HS-27A (cell line): Measurements from ENCODE around the gene TKTL1.

ENCODE experiments used
- DNase-seq: peaks from one replicate; pipeline ENCODE4 v3.0.0-alpha.2; 2012; ENCODE audit warnings: low read depth, missing footprints

The TKTL1 gene

GRCh38 chrX:154362085-154362742 is 66.6 kb downstream of the TKTL1 start:
- no peak for DNase-seq

GRCh38 chrX:154363706-154364439 is 68.3 kb downstream of the TKTL1 start:
- no peak for DNase-seq

- no peak for DNase-seq
Measured at GRCh38 chrX:154365052-154365600, 69.5 kb downstream of the TKTL1 start.

DNA sequence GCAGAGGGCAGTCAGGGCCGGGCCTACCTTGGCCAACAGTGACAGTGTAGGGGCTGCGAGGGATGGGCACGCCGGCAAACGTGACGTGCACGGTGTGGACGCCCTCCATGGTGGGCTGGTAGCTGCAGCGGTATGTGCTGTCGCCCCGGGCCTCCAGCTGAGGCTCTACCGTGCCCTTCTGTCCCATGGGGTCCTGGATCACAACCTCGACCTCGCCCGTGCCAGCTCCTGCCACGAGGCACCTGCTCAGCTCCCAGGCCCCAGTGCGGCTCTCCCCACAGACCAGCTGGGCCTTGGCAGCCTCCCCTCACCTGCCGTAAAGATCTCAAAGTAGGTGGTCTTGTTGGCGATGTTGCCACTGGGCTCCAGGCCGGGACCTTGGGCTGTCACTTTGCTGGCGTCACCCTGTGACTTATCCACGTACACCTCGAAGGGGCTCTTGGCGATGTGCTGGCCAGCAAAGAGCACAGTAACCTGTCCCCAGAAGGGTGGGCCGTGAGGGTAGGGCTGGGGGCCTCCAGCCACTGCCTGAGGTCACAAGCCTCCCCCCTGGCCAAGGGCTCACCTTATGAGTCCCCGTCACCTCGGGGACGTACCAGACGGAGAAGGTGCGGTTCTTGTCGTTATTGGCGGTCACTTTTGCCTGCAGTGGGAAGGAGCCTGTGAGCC is 70.5 kb downstream of the TKTL1 start:
- DNase-seq: no peak

DNA sequence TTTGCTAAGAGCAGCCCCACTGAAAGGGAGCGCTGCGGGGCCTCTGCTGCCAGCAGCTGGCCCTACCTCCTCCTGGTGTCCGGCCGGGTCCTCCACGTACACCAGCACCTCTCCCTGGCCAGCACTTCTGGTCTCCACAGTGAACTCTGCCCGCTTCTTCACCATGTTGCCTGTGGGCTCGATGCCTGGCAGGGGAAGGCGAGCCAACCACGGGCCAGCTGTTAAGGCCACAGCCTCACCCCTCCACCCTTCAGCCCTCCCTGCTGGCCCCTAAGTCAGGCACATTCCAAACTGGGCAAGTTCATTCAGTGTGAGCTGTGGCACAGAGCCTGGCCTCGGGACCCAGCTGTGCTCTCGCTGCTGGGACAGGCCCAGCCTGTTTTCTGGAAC is 71.1 kb downstream of the TKTL1 start:
- no peak for DNase-seq

DNA sequence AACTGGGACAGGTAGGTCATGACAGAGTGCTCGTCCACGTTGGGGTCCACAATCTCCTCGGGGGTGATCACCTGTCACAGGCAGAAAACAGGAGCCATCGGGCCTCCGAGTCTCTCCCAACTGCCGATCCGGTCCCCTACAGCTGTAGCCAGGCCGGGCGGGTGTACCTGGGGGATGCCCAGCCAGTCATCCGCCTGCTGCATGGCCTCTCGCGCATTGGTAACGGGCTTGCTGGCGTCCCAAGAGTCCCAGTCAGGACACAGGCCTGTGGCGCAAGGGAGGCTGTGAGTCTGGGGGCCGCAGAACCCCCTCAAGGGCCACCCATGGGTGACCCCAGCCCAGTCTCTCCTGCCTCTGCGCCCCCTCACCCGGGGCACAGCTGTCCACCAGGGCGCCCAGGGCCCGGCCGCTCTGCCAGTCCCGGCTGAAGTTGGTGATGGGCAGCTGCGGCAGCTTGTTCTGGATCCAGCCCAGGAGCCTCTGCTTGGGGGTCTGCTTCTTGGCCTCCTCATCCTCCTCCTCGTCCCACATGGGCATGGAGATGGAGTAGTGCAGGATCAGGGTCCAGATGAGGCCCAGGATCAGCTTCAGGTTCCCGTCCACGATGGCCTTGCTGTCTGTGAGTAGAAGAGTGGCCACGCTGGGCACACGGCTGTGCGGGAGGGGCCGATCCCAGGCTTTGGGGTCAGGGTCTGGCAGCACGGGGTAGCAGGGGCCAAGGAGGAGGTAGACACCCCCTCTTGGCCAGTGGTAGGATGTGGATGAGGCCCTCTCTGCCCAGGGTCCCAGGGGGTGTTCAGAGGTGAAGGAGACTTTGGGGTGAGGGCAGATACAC is 72.1 kb downstream of the TKTL1 start:
- no peak for DNase-seq

DNA sequence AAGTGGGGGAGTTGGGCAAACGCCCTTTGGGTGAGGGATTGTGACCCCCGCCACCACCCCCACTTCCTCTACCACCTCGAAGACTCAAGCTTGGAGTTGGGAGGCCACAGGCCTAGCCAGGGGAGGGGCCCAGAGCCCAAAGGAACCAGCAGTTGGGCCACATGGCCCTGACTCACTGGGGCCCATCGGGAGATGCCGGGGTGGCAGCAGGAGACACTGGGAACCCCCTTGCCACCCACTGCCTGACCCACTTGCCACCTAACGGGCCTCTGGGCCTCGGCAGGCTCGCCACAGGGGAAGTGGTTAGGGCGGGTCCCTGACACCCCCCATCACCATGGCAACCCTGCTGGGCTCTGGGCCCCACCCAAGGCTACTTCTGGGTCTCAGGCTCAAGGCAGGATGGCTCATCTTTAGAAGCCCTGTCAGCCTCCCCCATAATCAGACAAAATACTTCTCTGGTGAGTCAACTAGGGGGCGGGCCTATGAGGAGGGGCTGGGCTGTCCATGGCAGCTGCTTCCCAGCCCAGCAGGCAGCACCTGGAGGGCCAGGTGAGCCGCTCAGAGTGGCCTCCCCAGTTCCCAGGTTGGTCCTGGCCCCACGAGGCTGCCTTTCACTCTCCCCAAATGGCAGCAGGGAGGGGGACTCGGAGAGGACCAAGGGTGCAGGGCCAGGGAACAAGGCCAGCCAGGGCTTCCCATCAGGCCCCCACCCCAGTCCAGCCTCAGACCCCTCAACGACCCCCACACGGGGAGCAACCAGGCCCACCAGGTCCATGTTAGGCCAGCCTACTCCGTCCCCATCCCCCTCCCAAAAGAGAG is 73.2 kb downstream of the TKTL1 start:
- DNase-seq: peak; percentile 81

DNA sequence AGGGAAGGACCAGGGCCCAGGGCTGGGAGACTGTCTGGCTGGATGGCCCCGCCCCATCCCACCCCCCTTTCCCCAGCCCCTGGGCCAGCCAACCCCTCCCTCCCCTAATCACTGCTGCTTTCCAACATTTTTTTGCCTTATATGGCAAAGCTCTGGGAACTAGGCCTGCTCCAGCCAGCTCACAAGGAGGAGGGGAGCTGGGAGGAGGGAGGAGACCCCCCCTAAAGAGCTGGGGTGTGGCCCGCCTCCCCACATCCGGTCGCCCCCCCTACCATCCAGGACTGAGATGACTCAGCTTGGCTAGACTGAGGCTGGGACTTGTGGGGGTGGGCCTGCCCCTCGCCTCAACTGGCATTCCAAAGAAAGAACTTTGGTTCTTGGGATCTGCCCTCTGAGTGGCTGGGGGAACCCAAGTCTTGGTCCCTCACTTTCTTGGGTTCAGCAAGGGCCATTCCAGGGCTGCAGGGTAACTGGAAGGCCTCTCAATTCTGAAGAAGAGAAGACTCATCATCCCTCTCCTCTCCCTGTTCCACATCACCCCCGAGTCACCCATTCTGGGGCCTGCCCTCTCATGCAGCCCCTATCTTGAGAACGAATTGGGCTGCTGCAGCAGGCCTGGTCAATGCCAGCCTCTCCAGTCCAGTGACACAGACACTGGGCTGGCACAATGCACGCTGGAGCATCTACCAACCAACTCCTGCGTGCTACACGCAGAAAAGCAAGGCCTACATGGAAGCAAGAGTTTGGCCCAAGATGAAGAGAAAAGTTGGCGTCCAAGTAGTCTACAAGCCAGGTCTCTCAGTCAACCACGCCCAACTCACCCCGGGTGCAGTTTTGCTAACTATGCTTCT is 74.1 kb downstream of the TKTL1 start:
- DNase-seq: peak; percentile 74

DNA sequence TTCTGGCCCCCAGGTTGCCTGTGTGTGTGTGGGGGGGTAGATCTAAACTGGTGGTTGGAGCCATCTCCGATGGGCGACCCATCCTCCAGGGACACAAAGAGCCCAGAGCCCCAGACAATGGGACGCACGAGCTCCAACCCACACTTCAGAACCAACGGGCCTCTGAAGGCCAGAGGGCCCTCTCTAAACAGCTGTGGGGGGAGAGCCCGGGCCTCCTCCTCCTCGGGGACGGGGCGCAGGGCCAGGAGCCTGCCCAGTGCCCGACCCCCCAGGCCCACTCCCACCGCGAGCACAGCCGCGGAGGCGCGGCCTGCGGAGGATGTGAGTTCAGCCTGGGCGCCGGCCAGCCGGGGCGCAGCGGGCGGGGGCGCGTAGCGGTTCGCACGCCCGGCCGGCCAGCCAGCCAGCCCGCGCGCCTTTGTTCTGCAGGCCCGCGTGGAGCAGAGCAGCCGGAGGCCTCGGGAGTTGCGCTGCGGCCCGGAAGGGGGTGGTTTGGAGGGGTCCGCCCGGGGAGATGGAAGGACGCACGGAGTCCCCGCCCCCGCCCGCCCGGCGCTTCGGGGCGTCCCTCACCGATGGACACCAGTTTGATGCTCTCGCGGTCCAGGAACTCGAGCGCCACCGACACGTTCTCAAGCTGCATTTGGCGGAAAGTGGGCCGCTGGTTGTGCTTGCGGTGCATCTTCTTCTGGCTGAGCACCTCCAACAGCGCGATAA is 74.9 kb downstream of the TKTL1 start:
- DNase-seq: no peak

GRCh38 chrX:154371017-154371788 is 75.6 kb downstream of the TKTL1 start:
- DNase-seq: peak; percentile 71

- DNase-seq: no peak
Measured at GRCh38 chrX:154371789-154372300, 76.2 kb downstream of the TKTL1 start.

DNA sequence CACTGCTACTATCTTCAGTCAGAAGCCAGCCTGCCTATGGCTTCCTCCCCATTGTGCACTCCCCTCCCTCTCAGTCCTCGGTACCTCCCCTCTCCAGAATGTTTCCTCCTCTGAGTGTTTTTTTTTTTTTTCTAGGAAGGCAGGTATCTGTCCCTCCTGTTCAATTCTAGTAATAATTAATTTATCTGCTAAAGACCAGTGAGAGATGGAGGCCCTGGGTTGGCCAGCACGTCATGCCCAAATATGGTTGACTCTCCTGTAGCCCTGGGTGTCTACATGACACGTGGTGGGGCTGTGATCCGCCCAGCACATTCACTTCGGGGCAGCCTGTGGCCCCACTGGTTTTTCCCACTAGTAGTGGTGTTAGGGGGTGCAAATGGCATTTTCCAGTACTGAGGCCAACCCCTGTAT is 77.0 kb downstream of the TKTL1 start:
- DNase-seq: peak; percentile 56

DNA sequence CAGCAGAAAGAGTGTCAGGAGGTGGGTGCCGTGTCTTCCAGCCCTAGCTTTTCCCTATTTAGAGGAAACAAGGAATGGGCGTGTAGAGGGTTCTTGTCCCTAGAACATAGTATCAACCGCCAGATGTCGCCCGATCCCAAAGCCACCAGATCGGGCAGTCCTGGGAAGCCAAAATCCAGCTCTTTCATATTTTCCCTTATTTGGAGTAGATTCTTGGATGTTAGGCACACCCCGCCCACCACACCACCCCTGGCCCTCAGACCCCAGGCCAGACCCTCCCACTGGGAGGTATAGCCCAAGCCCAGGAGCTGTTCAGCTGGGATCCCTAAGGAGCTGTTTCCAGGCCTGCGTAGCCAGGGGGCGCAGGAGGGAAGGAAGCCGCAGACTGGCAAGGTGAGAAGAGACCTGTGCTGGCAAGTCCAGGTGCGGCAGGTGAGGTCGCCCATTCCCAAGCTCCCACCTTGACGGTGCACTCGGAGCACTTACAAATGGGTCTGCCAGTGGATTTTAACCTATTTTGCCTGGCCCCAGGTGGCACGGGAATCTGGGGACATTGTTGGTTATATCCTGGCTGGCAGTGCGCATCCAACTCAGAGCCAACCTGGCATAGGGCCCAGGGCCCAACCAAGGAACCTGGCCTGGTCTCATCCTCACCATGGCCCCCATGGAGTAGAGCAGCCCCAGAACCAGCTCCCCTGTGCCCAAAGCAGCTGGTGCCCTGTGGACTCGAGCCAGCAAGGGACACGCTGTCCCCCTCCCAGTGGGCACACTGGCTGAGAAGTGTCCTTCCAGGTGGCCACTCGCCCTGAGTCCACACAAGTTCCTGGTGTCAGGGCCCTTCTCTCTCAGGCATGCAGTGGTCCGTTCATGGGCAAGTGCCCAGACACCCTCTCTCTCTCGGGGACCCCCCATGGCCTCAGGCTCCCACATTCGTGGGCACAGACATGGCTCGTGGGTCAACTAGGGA is 78.0 kb downstream of the TKTL1 start:
- DNase-seq: peak; percentile 68

DNA sequence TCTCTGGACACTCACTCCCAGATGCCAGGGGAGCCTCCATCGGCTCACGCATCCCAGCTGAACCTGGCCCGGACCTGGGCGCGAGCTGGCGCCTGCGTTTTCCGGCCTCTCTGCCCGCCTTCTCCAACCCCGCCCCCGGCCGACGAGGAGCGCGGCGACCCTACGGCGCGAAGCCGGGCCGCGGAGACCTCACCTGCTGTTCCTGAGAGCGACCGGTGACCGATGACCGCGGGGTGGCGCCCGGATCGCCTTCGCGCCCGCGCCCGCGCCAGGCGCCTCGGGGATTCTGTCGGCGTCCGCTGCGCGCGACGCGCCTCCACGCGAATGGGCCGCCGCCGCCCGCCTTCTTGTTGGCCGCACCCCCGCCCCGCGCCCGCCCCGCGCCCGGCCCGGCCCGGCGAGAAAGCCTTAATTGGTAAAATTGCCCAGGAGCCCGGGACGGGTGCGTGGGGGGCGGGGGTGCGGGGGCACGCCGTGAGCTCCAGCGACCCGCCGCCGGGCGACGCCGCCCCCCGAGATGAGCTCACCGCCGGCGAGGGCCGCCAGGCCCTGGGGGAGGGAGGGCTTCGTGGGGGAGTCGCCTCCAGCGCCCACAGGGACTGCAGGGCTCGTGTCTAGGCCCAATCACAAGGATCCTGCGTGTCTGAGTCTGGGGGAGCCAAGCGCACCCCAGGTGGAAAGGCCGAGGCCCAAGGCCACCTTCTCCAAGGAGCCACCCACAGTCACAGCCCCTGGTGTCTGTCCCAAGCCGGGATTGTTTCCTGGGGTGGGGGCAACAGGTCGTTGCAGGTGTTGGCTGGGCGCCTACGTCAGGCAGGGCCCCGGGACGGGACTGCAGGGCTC is 78.9 kb downstream of the TKTL1 start, which contains the start of gene FLNA:
Gene FLNA, minus strand, starts transcription at position 322 of the 843 bp plus-strand sequence. CDS start 3,389 bp downstream, outside the sequence.
- no peak for DNase-seq

- DNase-seq: no peak
Measured at GRCh38 chrX:154375156-154375504, 79.5 kb downstream of the TKTL1 start.

GRCh38 chrX:154376774-154377173 is 81.2 kb downstream of the TKTL1 start:
- DNase-seq: no peak
